Measurements from ENCODE around the gene STAT2. TPM values are rescaled to one million over a fixed set of nuclear protein-coding genes. Genes with fewer than 3 reads are reported as not detected.

STAT2 gene
- total and polyA plus RNA-seq, 2 of the 4 experiments (the other 2 are of a cell fraction) = 99.3 to 182 TPM

DNA sequence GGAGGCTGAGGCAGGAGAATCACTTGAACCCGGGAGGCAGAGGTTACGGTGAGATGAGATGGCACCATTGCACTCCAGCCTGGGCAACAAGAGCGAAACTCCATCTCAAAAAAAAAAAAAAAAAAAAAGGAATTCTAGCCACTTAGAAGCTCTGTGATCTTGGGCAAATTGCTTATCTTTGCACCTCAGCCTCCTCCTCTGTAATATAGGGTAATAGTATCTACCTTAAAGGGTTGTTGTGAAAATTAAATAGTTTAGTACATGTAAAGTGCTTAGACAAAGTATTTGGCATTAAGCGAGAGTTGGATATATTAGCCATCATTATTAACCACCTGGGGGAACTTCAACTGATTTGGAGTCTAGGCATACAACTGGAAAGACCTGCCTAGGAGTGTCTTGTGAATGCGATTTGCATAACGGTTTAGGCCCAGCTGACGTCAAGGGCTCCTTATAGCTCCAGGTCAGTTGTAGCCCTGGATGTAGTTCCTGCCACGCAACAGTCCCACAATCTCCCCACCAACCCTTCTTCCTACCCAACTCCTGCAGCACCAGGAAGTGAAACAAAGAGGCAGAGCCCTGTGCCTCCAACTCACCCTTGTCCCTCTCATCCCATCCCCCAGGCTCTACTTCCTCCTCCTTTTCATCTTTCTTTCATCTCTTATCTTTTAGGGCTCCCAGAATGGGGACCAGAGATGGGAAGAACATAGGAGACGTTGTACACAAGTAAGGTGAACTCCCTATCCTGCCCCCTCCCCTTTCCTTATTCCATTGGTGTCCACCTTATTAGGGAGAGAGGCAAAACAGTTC is 23.3 kb downstream of the STAT2 start:
- H2AK9ac ChIP-seq (replicated peaks; ENCODE audit: low read depth, low read length, poor library complexity) = no peak overlapping the region
- dilution Hi-C loops (cut with HindIII; ENCODE audit: low sequenced_read_pairs, unreplicated experiment) (no loop called here), in situ Hi-C loops (cut with MboI; ENCODE audit: low sequenced_read_pairs) (no loop called here), intact Hi-C loops (cut with micrococcal nuclease) (no loop called here)
- BruUV-seq (replicated peaks) = no TSS peak
- no peak overlapping the region for H3K27ac ChIP-seq (ENCODE audit: insufficient read depth, low read length)
- H4K20me1 ChIP-seq (ENCODE audit: insufficient read depth, low read length) = no peaks in the 10 kb centered on the region
- H3K4ac ChIP-seq (ENCODE audit: low read depth, low read length) = no peak overlapping the region
- DNase-seq (no peak), ATAC-seq (ENCODE audit: low read depth) (no peak)
- peaks cover 5% of the 10 kb centered on the region; the same call in 1 of the 2 replicates for H3K4me1 ChIP-seq (ENCODE audit: control insufficient read depth, insufficient read depth, low read length)
- peaks cover 4% of the 10 kb centered on the region for H3K36me3 ChIP-seq (ENCODE audit: control insufficient read depth, insufficient read depth, low read length)
- CTCF ChIA-PET = no interaction called here
- H3K4me3 ChIP-seq (ENCODE audit: insufficient read depth, low read depth, low read length) = no peak overlapping the region
- no peak overlapping the region for H4K8ac ChIP-seq (ENCODE audit: low read depth in 2 of 2, low read length in 2 of 2)
- no peak overlapping the region for H3K14ac ChIP-seq (replicated peaks; ENCODE audit: low read depth, low read length)
- H2BK120ac ChIP-seq (ENCODE audit: low read depth, low read length) = no peak overlapping the region
- no peaks in the 10 kb centered on the region for H3K9me3 ChIP-seq (ENCODE audit: control insufficient read depth, insufficient read depth, low read length)
- H3K56ac ChIP-seq (ENCODE audit: extremely low read depth, insufficient read depth, low read length) = no peak overlapping the region
- no peak overlapping the region for H3K4me2 ChIP-seq (ENCODE audit: low read depth, low read length)
- H3K18ac ChIP-seq (ENCODE audit: low read depth, low read length) = no peak overlapping the region
- H3K9me1 ChIP-seq (ENCODE audit: insufficient read depth, low read length) = peaks cover 10% of the 10 kb centered on the region
- H3K23ac ChIP-seq (ENCODE audit: low read depth, low read length) = no peak overlapping the region
- peaks cover 10 to 24% of the 10 kb centered on the region in 2 experiments; a peak in 3 of 4 replicates for H3K79me1 ChIP-seq (ENCODE audit: low read depth in 1 of 2, low read length in 2 of 2)
- no peak overlapping the region for H2AK5ac ChIP-seq (ENCODE audit: low read depth, low read length)
- WGBS, 2 experiments (ENCODE audit: extremely low coverage in 2 of 2, insufficient read length in 1 of 2) = no CpG with 5 or more reads among the region's 9 CpGs
- H2AFZ ChIP-seq (replicated peaks; ENCODE audit: low read length, poor library complexity) = no peak overlapping the region
- no peak overlapping the region for H2BK20ac ChIP-seq (ENCODE audit: low read depth, low read length)
- H4K91ac ChIP-seq (ENCODE audit: insufficient read depth, low read depth, low read length) = no peak overlapping the region
- no peak overlapping the region for H2BK5ac ChIP-seq (ENCODE audit: low read depth, low read length, poor library complexity, severe bottlenecking)
- H3K27me3 ChIP-seq (ENCODE audit: control insufficient read depth, insufficient read depth, low read length) = no peaks in the 10 kb centered on the region
- H3K9ac ChIP-seq (ENCODE audit: low read depth, low read length) = no peak overlapping the region
- no peak overlapping the region for H4K5ac ChIP-seq (ENCODE audit: low read depth, low read length)
- POLR2A ChIA-PET (ENCODE audit: unreplicated experiment) = no interaction called here
- no peak overlapping the region for H2BK15ac ChIP-seq (ENCODE audit: low read depth, low read length)
- no peak for TF ChIP-seq SMC3 (IDR thresholded peaks at IDR 0.05; ENCODE audit: low read depth, low read length)
- TF ChIP-seq RAD21 (IDR thresholded peaks at IDR 0.05; ENCODE audit: low read length) = no peak
- TF ChIP-seq POLR2A (IDR thresholded peaks at IDR 0.05; ENCODE audit: low read depth, low read length) = no peak
- TF ChIP-seq, protein P1, sequence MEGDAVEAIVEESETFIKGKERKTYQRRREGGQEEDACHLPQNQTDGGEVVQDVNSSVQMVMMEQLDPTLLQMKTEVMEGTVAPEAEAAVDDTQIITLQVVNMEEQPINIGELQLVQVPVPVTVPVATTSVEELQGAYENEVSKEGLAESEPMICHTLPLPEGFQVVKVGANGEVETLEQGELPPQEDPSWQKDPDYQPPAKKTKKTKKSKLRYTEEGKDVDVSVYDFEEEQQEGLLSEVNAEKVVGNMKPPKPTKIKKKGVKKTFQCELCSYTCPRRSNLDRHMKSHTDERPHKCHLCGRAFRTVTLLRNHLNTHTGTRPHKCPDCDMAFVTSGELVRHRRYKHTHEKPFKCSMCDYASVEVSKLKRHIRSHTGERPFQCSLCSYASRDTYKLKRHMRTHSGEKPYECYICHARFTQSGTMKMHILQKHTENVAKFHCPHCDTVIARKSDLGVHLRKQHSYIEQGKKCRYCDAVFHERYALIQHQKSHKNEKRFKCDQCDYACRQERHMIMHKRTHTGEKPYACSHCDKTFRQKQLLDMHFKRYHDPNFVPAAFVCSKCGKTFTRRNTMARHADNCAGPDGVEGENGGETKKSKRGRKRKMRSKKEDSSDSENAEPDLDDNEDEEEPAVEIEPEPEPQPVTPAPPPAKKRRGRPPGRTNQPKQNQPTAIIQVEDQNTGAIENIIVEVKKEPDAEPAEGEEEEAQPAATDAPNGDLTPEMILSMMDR (conservative IDR thresholded peaks at IDR 0.05; ENCODE audit: low read depth, low read length) = no peak
- TF ChIP-seq NFE2L2 (IDR thresholded peaks at IDR 0.05; ENCODE audit: low read depth, low read length) = no peak
- no peak for TF ChIP-seq RFX5 (IDR thresholded peaks at IDR 0.05; ENCODE audit: low read depth, low read length)
- no peak for TF ChIP-seq BHLHE40 (IDR thresholded peaks at IDR 0.05; ENCODE audit: low read depth, low read length)
- no peak for TF ChIP-seq MAZ (IDR thresholded peaks at IDR 0.05; ENCODE audit: borderline replicate concordance, low read depth, low read length)
- no peak for TF ChIP-seq FOS (IDR thresholded peaks at IDR 0.05; ENCODE audit: low read depth, low read length)
- TF ChIP-seq CEBPB (IDR thresholded peaks at IDR 0.05; ENCODE audit: low read depth, low read length) = no peak
- no peak for TF ChIP-seq MXI1 (IDR thresholded peaks at IDR 0.05; ENCODE audit: borderline replicate concordance, low read depth, low read length)

Data from IMR-90 (cell line).